ENCODE data around the gene SUCLA2. TPM values are rescaled to one million over a fixed set of nuclear protein-coding genes. Genes with fewer than 3 reads are reported as not detected.

SUCLA2 gene
- total and polyA plus RNA-seq, 2 donors (not counting 3 experiments of a cell fraction or from before 2014, with no cell fraction given), result 13.6 to 37.0 TPM

- POLR2A ChIA-PET, result no interaction called here
Observed at GRCh38 chr13:47983070-47983469, 18.0 kb downstream of the SUCLA2 start.

More at GRCh38 chr13:47983070-47983469, 18.0 kb downstream of the SUCLA2 start:
- DNase-seq (ENCODE audit: low read depth, low spot score) (no peak), FAIRE-seq (no peak)
- H3K36me3 ChIP-seq (ENCODE audit: control insufficient read depth in 2 of 2, extremely low read depth in 1 of 2, insufficient read depth in 2 of 2, low read length in 2 of 2), result no peaks in the 10 kb centered on the region
- no peak for TF ChIP-seq MAX (IDR thresholded peaks at IDR 0.05; ENCODE audit: insufficient read depth, insufficient read length)
- no peak for TF ChIP-seq FOS (IDR thresholded peaks at IDR 0.05; ENCODE audit: borderline replicate concordance, insufficient read depth, low read length)
- no peak for TF ChIP-seq GATA2 (IDR thresholded peaks at IDR 0.05; ENCODE audit: insufficient read depth, insufficient read length, low read depth, low read length)
- no peak for TF ChIP-seq JUN (IDR thresholded peaks at IDR 0.05; ENCODE audit: borderline replicate concordance, insufficient read depth, insufficient read length, low read depth)
- no peak for TF ChIP-seq CTCF (IDR thresholded peaks at IDR 0.05; ENCODE audit: extremely low read depth in 1 of 2, insufficient read depth in 1 of 2, low read depth in 1 of 2, low read length in 2 of 2)
- no peak for TF ChIP-seq MYC (IDR thresholded peaks at IDR 0.05; ENCODE audit: low read depth, low read length)
- TF ChIP-seq POLR2A (IDR thresholded peaks at IDR 0.05; ENCODE audit: low read depth, low read length), result no peak
- no peak for TF ChIP-seq EZH2 (IDR thresholded peaks at IDR 0.05; ENCODE audit: borderline replicate concordance, low read depth, low read length, severe bottlenecking)
- H3K27ac ChIP-seq (ENCODE audit: insufficient read depth, low read depth, low read length), result no peak overlapping the region
- no peaks in the 10 kb centered on the region for H3K79me2 ChIP-seq (ENCODE audit: control insufficient read depth, insufficient read depth, low read length)
- no peaks in the 10 kb centered on the region for H3K9me3 ChIP-seq (replicated peaks; ENCODE audit: control insufficient read depth, insufficient read depth, low read length)
- H3K9me1 ChIP-seq (replicated peaks; ENCODE audit: control insufficient read depth, extremely low read depth, insufficient read depth, low read length), result no peaks in the 10 kb centered on the region
- no peaks in the 10 kb centered on the region for H3K4me1 ChIP-seq (ENCODE audit: control insufficient read depth, extremely low read depth, insufficient read depth, low read length)
- H4K20me1 ChIP-seq (replicated peaks; ENCODE audit: control insufficient read depth, extremely low read depth, insufficient read depth, low read length), result no peaks in the 10 kb centered on the region
- no peaks in the 10 kb centered on the region for H3K27me3 ChIP-seq (ENCODE audit: control insufficient read depth in 2 of 2, insufficient read depth in 2 of 2, low read length in 2 of 2)
- CTCF ChIA-PET, result interaction anchor here (1.2 kb wide), 1 partner anchor 12 kb away, joined by 4 read pairs; no protein-coding TSS in a partner anchor
- H2AFZ ChIP-seq (ENCODE audit: low read depth, low read length), result no peak overlapping the region
- intact Hi-C loops (cut with micrococcal nuclease), result no loop called here
- no peak overlapping the region for H3K9ac ChIP-seq (replicated peaks; ENCODE audit: extremely low read depth, insufficient read depth, low read length)
- no peak overlapping the region for H3K4me2 ChIP-seq (ENCODE audit: insufficient read depth, low read length)
- dilution Hi-C loops (cut with MboI; ENCODE audit: extremely low pct_ligation_motif_present, low sequenced_read_pairs), result no loop called here
- no TSS peak for BruUV-seq (replicated peaks)
- H3K4me3 ChIP-seq (replicated peaks in 1 of 3; ENCODE audit: insufficient read depth in 1 of 3, low read depth in 1 of 3, low read length in 3 of 3), result no peak overlapping the region

Measured in endothelial cell of umbilical vein (primary cell).